Erythroblast (primary cell): ENCODE measurements around the gene PPFIA2.

ENCODE experiments used
- GATA1 ChIP-seq: IDR thresholded peaks from 2 replicates; pipeline ENCODE4 v1.6.1; 2011; ENCODE audit warnings: low read depth, mild to moderate bottlenecking, control low read depth, low read length, moderate library complexity
- POLR2A ChIP-seq: IDR thresholded peaks from 2 replicates; pipeline ENCODE4 v1.6.1; 2011; ENCODE audit warnings: mild to moderate bottlenecking, low read length

DNA sequence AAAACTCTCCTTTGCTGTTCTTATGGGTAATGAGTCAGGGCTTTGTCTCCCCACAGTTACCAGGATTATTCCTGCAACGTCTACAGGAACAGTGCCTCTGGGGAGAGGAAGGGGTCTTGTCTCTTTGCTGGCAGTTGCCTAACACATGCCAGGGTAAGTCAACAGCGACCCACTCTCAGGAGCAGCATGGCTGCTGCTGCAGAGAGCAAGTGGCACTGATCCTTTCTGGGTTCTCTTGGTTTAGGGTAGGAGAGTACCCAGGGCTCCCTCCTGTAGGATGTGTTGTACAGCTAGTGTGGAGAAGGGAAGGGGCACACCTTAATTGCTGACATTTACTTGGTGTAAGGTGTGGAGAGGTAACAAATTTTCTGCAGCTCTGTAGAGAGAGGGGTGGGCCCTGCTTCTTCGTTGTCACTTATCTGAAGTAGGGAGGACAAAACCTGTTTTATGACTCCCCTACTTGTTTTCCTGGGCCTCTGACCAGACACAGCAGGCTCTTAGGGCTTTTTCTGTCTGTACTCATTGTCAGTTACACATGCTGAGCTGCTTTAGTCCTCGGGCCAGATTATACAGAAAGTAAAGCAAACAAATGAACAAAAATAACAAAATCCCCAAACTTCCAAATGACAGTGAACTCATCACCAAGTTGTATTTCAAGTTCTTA, 513.1 kb downstream of the PPFIA2 start:
- no peak for TF ChIP-seq POLR2A
- no peak for TF ChIP-seq GATA1
